GM12873 (cell line): Measurements from ENCODE around the gene LAMA2.

Experiments
- CTCF ChIP-seq: IDR thresholded peaks from 2 replicates; pipeline ENCODE4 v1.5.1; 2012; ENCODE audit warnings: low read depth, mild to moderate bottlenecking, moderate library complexity, low read length, control low read depth; ENCODE audit not compliant: insufficient read depth; ENCODE audit errors: missing control alignments

Gene LAMA2

GRCh38 chr6:129488313-129488712, 605.4 kb downstream of the LAMA2 start:
- TF ChIP-seq CTCF: no peak

DNA sequence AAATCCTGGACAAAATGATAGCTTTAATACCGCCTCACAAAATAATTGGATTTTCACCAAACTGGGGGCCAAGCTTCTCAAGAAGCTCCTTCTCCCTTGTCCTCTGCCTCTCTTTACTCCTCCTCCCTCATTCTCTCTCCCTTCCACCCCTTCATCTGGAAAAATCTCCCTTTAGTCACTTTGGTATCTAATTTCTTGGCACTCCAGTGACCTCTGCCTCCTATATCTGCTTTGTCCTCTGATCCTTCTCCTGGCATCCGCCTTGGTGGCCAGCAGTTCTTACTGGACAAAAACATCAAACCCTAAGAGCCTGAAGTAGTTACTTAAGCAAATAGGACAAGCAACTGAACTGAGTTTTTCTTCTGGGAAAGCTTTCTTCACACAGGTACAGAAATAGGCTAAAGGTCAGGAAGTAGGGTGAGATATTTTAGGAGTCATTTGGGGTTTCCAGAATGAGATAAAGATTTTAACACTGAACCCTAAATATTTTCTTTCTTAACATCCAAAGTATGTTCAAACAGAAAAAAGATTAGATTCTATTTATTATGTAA, 606.4 kb downstream of the LAMA2 start:
- no peak for TF ChIP-seq CTCF

DNA sequence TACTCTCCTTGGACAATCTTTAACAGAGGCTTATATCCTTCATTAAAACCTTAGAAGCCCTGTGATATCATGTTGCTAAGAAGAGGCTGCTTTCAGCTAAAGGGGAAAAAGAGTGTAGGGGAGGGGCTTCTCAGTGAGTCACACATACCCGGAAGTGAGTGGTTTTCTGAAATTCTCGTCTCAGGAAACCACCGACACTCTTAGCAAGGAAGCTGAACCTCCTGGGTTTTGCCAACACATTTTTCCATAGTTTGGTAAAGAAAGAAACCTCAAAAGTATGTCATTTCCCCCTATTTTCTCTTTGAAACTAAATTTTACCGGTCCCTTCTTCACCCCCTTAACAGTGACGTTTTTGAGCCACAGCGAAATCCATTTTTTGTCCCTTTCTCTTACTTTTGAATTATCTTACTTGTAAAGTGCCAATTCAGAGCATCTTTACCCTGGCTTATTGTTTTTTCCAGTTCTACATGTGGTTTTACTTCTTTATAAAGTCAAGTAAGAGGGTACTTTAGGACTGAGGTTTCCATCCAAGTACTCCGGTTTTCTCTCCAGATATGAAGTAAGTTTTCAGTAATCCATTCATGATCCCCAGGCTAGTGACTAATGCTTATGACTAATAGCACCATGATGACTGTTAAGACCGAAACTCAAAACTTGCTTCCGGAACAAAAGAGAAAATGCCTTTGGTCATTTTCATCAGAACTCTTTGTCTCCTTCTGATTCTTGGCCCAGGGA, 607.8 kb downstream of the LAMA2 start:
- TF ChIP-seq CTCF: no peak

- TF ChIP-seq CTCF: no peak
Observed at GRCh38 chr6:129491436-129491835, 608.5 kb downstream of the LAMA2 start.

- no peak for TF ChIP-seq CTCF
Observed at GRCh38 chr6:129492260-129492659, 609.3 kb downstream of the LAMA2 start.

DNA sequence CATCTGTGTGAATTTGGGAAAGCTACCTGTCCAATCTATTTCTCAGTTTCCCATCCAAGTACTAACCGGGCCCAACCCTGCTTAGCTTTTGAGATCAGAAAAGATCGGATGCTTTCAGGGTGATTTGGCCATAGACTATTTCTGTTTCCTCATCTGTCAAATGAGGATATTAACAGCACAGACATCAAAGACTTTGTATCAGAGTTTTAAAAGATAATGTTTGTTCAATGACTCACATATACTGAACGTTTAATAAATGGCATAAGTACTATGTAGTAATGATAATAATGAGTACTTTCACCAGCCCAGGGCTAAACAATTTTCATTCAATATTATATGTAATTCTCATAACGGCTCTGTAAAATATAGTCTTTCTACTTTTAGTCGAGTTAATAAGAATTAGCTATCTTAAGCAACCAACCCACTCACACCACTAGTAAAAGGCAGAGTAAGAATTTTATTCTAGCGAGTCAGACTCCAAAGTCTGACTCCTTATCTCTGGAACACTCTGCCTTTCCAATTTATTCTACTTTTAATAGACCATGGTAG, 610.5 kb downstream of the LAMA2 start:
- no peak for TF ChIP-seq CTCF

- TF ChIP-seq CTCF: no peak
Observed at GRCh38 chr6:129494099-129494498, 611.2 kb downstream of the LAMA2 start.
